HG03064 (cell line): ENCODE data around the gene TIE1.
A peak's percentile ranks its signal among the peaks of the same experiment; 100 is the strongest.
"Not testable (repeated sequence)": the region's sequence is repeated elsewhere in the genome, so short reads cannot be mapped to it uniquely, and the experiment has no call there.

Experiments
- ATAC-seq: cut with Tn5 transposase; IDR thresholded peaks from one replicate; pipeline ENCODE4 v1.9.1; 2021; ENCODE audit warnings: low read depth; ENCODE audit not compliant: unreplicated experiment

Gene TIE1

GRCh38 chr1:43358746-43359693 lies 58.2 kb downstream of the TIE1 start, which contains the start of gene CDC20:
CDC20 (plus strand) TSS chr1:43358981; CDS start chr1:43359216, 235 bp downstream.
- peak; percentile 94 for ATAC-seq

- no peak for ATAC-seq
Measured at GRCh38 chr1:43359696-43360095, 58.9 kb downstream of the TIE1 start.

GRCh38 chr1:43360616-43361015 lies 59.8 kb downstream of the TIE1 start:
- no peak for ATAC-seq

- no peak for ATAC-seq
Measured at GRCh38 chr1:43363283-43363934, 62.6 kb downstream of the TIE1 start.

GRCh38 chr1:43363935-43364525 lies 63.2 kb downstream of the TIE1 start:
- ATAC-seq: no peak

- ATAC-seq: no peak
Measured at GRCh38 chr1:43365678-43366077, 64.9 kb downstream of the TIE1 start.

GRCh38 chr1:43366179-43366578 lies 65.4 kb downstream of the TIE1 start:
- ATAC-seq: no peak

GRCh38 chr1:43366601-43367025 lies 65.8 kb downstream of the TIE1 start:
- ATAC-seq: no peak

- peak; percentile 32 for ATAC-seq
Measured at GRCh38 chr1:43367026-43367903, 66.5 kb downstream of the TIE1 start.

- peak; percentile 71 for ATAC-seq
Measured at GRCh38 chr1:43367904-43368645, 67.3 kb downstream of the TIE1 start, which contains the start of gene ELOVL1. ELOVL1 (minus strand) TSS chr1:43368011; CDS start chr1:43365609, 2,402 bp downstream.

GRCh38 chr1:43368646-43369020 lies 67.9 kb downstream of the TIE1 start:
- ATAC-seq: no peak

- ATAC-seq: not testable (repeated sequence)
Measured at GRCh38 chr1:43369779-43370178, 69.0 kb downstream of the TIE1 start.

- ATAC-seq: no peak
Measured at GRCh38 chr1:43370564-43370963, 69.8 kb downstream of the TIE1 start.

- no peak for ATAC-seq
Measured at GRCh38 chr1:43372172-43372571, 71.4 kb downstream of the TIE1 start.
